SIG-M5 (cell line): ENCODE data around the gene CRTAC1.

ENCODE experiments used
- DNase-seq: peaks from one replicate; lab custom pipeline; 2025; lab: John Stamatoyannopoulos, UW

CRTAC1 gene

DNA sequence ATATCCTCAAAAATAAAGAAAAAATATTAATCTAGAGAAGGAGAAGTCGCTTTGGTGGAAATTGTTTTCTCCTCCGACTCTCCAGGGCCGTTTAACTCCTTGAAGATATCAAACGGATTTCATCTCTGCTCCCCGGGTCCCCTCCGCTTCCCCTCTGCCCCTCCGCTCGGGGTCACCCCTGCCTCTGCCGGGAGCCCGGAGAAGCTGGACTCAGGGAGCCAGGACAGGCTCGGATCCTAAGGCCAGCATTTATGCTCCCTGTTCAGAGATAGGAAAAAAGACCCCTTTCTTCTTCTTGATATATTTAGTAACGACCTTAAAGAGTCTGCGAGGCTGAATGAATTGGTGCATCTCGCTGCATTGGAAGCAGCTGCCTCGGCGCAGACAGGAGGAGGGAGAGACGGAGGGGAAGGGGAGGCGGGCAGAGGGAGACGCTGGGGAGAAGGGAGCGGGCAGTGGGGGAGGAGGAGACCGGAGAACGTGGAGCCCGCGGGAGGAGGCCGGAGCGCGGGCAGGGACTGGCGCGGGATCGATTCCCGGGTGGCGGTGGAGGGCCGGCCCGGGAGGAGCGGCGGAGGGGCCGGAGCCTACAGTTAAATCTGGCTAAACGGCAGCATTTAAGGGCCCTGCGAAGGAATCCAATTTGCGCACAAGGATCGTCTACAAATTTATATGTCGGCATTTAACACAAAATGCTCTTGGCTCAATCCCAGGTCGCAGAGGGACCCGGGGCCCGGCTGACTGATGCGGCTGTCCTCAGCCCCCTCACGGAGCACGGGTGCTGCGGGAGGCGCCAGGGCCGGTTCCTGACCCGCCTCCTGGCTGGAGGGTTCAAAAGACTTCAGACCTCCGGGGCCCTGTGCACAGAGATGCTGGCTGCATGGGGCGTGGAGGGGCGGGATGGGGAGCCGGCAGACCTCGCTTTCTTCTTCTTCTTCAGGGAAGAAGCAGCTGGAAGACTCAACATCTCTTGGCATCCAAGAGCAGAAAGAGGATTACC is 55.6 kb downstream of the CRTAC1 start:
- DNase-seq, result no peak

DNA sequence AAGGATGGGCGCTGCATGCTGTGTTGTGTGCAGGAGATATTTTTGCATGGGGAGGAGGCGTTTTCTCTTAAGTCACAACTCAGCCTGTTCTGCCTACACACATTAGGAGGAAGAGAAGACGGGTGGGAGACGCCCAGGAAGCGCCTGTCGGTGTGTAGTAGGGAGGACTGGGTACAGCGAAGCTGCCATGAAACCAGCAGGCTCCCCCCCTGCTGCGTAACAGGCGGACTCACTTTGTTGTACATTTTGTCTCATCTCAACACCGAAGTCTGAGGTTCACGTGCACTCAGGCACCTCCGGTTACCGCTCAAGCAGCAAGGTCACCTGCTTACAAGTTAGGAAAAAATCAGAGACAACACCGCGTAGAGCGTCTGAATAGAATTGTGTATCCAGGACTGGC is 56.3 kb downstream of the CRTAC1 start:
- DNase-seq, result no peak

DNA sequence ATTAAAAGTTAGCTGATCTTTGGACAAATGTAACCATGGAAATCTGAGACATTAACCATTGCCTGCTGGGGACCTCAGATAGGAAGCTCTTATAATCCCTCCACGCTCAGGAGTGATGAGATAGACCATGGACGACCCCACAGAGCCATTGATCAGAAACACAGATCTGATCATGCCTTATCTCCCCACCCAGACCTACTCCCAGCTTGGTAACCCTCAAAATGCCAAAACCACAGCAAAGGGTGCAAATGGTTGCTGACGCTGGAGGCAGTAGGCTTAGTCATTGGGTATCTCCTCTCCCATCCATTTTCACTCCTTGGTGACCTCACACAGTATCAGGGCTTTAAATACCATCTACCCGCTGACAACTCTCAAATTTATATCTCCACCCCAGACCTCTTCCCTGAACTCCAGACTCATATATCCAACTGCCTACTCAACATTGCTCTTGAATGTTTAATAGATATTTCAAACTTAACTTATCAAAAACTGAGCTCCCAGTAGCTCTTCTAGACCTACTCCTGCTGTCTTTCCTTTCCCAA is 60.8 kb downstream of the CRTAC1 start:
- no peak for DNase-seq

DNA sequence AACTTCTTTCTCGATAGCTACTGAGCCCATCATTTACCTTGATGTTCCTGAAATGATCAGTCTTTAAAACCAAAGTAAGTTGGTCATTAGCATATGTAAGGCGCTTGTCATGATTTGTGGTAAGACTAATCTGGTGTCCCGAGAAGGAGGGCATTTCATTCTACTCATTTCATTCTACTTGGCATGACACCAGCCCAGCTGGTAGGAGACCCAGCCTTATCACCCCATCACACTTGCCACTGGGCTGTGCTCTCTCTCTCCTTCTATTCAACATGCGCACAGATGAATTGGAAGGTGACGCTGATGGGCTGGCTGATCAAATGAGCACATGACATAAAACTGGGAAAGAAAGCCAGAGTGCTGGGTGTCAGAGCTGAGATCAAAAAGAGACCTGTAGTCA is 65.7 kb downstream of the CRTAC1 start:
- no peak for DNase-seq

DNA sequence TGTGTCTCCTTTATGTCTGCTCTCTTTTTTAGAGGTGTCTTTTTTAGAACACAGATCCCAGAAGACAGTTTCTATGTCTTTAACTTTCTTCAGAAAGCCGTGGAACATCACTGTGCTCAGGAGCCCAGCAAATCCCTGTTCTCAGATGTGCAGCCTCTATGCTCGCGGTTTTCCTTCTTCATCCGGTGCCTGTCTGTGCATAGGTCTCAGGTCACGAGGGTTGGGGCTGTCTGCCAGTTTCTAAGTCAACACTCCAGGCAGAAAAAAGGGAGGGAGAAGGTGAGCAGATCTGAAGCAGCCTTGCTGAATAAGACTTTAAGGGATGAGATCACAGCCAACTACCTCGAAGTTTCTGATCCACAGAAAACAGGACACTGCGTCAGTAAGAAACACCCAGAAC is 68.5 kb downstream of the CRTAC1 start:
- DNase-seq, result no peak

DNA sequence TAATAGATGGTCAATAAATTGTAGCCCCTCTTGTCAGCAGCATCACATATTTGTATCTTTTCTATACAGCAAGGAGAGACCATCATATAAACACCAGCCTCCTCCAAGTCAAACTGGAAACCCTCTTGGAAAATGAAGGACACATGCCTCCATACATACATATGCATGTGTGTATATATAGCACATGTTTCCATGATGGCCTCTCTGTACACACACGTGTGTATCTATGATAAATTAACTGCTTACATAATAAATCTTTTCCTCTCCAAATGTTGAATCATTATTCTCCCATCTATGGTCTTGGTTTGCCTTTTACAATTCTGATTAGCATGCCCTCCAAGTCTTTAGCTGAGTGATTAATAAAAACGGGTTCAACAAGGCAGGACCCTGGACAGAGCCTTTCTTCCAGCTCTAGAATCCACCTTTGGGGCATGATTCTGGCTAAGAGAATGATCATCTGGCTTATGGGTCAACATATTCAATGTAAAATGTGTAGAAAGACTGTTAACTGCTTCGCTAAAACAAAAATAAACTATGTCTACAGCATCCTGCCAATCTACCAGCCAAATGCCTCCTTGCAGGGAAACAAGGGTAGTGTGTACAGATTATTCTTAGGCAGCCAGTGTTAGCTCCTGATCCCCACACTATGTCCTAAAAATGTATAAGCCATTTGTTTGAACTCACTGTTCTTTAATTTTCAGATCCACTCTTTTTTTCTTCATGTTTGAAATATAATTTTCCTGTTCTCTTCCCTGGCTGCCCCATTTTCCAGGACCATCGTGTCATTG is 70.0 kb downstream of the CRTAC1 start:
- DNase-seq, result no peak

DNA sequence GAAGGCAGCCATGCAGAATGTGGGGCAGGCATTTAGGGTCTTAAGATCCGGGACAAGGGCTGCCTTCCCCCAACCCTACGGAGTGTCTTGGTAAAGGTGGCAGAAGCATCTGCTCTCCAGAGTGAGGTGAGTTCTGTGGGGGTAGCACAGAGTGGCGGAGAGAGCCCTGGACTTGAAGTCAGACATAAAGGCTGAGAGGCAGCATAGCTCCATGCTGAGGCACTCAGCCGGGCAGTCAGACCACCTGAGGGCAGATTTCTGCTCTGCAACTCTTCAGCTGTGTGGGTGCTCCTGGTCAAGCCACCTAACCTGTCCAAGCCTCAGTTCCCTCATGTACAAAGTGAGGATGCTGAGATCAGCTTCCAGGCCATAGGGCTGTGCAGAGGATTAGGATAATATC is 81.0 kb downstream of the CRTAC1 start:
- no peak for DNase-seq

DNA sequence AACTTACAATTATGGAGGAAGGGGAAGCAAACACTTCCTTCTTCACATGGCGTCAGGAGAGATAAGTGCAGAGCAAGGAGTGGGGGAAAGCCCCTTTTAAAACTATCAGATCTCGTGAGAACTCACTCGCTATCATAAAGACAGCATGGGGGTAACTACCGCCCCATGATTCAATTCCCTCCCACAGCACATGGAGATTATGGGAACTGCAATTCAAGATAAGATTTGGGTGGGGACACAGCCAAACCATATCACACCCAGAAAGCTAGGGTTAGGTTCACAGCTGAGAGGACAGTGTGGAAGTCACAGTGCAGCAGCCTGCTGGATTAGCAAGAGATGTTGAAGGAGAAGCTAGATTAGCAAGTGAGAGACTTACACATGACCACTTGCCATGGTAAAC is 81.6 kb downstream of the CRTAC1 start:
- DNase-seq, result no peak

DNA sequence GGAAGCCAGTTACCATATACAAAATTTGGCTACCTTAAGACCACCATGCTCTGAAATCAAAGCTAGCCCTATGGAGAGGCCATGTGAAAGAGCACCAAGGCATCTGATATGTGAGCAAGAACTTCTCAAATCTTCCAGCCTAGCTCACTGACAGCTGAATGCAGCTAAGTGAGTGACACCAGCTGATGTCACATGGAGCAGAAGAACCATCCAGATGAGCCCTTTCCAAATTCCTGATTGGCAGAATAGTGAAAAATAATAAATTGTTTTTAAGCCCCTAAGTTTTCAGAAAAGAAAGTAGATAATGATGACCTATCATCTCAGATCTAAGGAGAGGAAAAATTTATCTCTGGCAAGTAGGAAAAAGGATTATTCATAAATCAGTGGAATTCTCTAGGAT is 85.6 kb downstream of the CRTAC1 start:
- no peak for DNase-seq

DNA sequence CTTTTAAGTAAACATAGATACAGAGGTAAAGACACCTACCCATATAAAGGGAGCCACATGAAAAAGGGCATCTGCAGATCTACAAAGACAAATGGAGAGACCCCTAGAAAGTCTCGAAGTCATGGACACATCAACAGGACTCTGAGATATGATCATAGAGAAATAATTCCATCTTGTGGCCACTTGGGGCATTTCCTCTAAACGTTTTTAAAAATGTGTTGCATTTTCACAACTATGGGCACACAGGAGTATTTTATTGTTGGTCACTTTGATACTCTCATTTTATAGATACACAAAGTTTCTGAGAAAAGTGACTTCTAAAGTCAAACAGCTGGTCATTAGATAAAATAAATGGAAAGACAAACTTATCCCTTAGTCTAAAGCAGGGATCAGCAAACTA is 87.1 kb downstream of the CRTAC1 start:
- DNase-seq, result no peak

DNA sequence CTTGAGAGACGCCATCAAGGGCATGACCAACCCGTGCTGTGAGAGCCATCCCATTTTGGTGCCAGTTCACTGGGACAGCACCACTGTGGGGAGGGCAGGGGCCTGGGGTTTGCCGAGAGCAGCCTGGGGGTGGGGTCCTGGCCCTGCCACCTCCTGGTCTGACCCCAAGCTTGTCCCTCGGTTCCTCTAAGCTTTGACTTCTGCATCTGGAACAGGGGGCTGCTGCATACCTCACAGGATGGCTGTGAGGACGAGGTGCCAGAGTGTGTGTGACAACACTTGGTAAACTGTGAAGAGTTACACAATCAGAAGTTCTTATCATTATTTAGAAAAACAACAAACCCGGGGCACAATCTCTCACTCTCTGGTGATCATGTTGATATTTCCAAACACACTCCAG is 89.9 kb downstream of the CRTAC1 start:
- DNase-seq, result no peak

DNA sequence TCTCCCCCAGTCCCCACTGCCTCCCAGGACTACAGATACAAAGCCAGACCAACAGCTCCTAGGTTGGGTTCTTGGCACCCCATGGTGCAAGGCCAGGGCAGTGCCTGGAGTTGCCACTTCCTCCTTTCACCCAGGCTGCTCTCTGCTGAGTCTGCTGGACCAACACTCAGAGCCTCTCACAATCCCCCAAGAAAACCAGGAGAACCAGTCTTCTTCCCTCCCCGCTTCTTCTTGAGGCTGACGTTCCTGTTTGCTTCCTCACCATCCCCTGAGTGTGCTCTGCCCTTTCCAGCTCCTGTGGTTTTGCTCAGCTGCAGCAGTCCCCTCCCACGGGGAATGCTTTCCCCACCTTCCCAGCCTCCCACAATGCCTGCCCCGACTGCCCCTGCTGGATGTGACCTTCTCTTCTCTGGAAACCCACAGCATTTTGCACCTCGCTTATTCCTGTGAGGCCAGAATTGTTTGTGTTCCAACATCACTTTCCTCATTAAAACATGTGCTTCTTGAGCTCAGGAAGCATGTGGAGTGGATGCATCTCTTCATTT is 90.9 kb downstream of the CRTAC1 start:
- no peak for DNase-seq

DNA sequence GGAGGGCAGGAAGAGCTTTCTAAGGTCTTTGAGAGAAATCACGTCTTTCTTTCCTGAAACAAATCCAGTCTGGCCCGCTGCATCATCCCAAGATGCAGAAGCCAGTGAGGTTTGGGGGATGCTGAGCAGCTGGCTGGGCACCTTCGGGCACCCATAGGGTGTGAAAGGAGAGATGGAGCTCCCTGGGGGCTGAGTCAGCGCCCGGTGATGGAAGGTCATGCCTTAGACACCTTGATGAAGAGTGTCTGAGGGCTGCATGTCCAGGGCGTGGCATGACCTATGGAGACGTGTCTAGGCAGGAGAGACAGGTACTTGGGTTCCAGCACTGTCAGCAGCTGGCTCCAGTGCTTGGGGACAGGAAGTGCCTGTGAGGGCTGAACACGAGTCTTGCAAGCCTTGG is 92.5 kb downstream of the CRTAC1 start:
- no peak for DNase-seq

DNA sequence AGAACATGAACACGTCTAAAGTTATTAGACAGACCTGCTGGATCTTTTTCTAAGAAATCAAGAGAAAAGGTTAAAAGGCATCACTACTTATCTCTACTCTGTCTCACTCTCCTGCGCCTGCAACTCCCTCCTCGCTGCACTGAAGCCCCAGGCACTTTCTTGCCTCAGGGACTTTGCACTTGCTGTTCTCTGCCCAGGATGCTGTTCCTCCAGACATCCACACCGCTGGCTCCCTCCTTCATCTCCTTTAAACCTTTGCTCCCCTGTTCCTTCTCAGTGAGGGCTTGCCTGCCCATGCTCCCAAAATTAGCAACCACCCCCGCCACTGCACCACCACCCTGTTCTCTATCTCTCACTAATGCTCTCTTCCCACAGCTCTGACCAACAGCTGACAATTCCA is 93.4 kb downstream of the CRTAC1 start:
- no peak for DNase-seq

DNA sequence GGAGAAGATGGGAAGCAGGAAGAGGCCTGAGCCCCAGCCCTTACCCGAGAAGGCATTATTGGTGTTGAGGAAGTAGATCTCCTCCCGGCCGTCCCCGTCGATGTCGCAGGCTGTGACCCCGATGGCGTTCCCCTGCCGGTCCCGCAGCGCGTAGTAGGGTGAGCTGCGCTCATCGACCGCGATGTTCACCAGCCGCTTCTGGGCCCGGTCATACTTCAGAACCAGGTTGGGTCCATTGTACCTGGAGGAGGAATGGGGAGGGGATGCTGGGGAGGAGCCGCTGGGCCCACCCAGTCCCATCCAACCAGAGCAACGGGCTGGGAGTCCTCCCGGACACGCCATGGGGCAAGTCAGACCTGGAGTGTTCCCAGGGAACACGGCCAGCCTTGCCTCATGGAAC is 94.3 kb downstream of the CRTAC1 start:
- DNase-seq, result no peak

DNA sequence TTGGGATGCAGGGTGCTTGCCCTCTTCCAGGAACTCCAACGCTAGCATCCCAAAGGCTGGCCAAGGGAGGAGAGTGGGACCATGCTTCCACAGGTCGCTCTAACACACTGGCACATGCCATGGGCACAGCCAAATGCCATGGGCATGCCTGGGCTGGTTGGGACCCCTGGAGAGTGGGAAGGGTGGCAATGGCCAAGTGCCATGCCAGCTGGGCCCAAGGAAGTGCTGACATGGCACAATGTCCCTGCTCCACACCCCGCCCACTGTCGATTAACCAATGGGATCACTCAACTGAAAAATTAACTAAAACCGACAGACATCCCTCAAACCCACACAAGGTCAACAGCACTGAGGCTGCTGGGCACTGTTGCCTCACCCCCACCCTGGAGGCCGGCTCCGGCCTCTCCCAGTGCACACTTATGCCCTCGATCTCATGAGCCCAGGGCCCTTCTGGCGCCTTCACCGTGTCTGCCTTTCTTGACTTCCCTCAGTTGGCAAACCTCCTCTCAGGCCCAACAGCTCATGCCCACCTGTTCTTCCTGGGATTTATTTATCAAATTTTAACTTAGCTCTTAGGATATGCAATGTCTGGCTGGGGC is 97.4 kb downstream of the CRTAC1 start:
- no peak for DNase-seq

DNA sequence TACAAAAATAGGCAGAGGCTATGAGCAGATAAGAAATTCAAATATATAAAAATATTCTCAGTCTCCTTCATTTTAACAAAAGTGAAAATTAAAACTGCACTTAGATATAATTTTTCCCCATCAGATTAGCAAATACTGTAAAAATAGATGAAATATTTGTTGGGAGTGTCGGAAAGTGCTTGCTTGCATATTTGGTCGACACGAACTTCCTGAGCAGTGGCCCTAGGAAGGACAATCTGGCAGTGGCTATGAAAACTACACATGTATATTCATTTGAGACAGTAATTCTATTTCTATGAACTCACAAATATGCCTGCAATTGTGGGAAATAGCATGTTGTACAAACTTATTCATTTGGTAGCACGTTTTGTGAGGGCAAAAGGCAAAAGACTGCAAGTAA is 99.4 kb downstream of the CRTAC1 start:
- DNase-seq, result no peak

DNA sequence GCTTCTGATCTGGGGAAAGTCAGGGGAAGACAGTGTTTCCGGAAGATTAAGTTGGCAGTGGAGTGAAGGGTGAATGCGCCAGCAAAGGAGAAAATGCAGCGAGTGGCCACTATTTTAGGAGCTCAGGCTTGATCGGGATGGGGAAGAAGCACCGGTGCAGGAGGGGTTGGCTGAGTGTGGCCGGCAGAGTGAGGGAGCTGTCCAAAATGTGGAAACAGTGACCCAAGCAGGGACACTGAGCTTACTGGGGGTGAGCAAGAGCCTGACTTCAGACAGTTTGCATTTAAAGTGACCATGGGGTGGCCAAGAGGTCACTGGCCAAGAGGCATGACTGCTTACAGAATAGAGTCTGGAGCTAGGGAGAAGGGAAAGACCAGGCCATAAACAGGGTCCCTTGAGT is 101.5 kb downstream of the CRTAC1 start:
- no peak for DNase-seq

DNA sequence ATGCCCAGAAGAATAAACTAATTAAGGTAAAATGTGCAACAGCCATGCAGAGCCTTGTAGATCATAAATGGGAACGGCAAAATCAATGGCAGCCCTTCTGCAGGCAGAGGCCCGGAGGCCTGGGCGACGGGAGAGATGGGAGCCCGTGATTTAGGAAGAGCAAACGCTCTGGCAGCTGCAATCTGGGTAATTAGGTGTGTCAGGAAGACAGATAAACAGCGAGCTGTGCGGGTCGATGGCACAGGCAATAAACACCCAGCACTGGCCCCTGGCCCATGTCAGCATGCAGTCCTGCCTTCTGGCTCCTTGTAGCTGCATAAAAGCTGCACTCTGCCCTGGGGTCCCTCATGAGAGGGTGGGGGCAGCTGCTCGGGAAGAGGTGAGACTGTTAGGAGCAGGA is 102.8 kb downstream of the CRTAC1 start:
- no peak for DNase-seq

DNA sequence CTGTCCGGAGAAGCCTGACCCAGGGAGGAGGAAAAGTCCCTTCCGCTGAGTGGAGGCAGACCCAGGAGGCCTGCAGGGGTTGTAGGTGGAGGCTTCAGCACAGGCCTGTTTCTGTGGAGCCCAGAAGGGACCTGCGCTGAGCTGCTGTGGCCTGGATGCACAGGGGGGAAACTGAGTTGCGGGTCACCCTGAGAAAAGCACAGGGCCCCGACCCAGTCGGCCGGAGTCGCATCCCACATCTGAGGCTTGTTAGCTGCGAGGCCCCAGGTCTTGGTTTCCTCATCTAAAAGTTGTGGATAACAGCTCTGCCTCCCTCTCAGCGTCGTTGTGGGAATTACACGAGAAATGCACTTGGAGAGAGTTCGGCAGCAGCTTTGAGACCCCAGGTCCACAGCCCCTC is 104.4 kb downstream of the CRTAC1 start:
- DNase-seq, result no peak

DNA sequence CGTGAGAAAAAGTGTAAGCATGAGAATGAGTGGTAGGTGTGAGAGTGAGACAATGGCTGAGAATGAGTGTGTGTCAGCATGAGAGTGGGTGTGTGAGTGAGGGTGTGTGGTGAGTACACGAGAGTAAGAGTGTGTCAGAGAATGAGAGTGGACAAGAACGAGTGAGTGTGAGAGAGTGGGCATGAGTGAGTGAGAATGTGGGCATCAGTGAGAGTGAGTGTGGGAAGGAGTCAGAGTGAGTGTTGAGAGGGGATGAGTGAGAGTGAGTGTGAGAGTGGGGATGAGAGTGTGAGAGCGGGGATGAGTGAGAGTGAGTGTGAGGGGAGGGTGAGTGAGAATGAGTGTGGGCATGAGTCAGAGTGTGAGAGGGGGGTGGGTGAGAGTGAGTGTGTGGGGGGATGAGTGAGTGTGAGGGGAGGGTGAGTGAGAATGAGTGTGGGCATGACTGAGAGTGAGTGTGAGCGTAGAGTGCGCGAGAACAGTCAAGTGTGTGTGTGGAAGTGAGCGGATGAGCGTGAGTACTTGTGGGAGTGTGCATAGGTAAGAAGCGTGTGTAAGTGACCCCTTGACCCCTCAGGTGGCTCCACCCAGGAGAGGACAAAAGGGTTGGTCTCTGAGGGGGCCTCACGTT is 105.0 kb downstream of the CRTAC1 start:
- no peak for DNase-seq

DNA sequence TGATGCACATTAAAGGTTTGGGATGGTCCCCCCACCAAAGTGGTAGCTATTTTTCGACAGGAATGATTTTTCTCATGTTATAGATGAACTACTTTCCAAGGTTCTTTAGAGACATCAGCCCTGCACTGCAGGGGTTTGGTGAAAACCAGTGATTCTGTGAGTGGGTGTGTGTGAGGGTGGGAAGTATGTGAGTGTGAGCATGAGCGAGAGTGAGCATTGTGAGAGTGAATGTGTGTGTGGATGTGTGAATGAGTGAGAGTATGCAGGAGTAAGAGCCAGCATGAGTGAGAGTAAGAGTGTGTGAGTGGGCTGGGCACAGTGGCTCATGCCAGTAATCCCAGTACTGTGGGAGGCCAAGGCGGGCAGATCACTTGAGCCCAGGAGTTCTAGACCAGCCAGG is 105.7 kb downstream of the CRTAC1 start:
- DNase-seq, result no peak
